Glomerular endothelial cell (primary cell): ENCODE data around the gene TNFAIP6. TPM values are rescaled to one million over a fixed set of nuclear protein-coding genes. Genes with fewer than 3 reads are reported as not detected.
"Not testable (repeated sequence)": the region's sequence is repeated elsewhere in the genome, so short reads cannot be mapped to it uniquely, and the experiment has no call there.

ENCODE experiments used
- DNase-seq: peaks from one replicate; pipeline ENCODE4 v3.0.0-alpha.2; 2011; ENCODE audit warnings: low read depth, low spot score; ENCODE audit errors: extremely low read depth
- total RNA-seq: library from RNA; depleted of rRNA; stranded (reverse); fragments of >200 nt; gene quantifications from 2 replicates; pipeline ENCODE4 v1.2.3, GENCODE V29; 2015

TNFAIP6 gene
- total RNA-seq, 1 donor from 2014 or later = 0.82 TPM

DNA sequence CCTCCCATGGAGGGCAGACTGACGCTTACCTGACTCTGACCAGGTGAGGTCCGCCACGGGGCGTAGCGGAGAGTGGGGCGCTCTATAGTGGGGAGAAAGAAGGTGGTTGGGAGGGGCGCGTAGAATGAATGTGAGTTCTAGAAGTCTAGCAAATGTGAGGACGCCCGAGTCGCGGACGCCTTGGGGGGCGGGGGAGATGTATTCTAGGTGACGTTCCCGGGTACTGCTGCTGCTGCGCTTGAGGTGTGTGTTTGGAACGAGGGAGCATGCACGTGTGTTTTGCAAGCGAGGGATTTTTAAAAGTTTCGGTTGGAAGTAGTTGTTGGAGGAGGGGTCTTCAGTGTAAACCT, 53.1 kb downstream of the TNFAIP6 start:
- DNase-seq = no peak

DNA sequence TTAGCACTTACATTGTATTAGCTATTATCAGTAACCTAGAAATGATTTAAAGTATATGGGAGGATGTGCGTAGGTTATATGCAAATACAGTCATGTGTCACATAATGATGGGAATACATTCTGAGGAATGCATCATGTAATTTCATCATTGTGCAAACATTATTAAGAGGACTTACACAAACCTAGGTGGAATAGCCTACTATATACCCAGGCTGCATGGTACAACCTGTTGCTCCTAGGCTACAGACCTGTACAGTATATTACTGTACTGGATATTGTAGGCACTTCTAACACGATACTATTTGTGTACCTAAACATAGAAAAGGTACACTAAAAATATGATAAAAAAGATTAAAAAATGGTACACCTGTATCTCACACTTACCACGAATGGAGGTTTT, 60.3 kb downstream of the TNFAIP6 start:
- DNase-seq = no peak

DNA sequence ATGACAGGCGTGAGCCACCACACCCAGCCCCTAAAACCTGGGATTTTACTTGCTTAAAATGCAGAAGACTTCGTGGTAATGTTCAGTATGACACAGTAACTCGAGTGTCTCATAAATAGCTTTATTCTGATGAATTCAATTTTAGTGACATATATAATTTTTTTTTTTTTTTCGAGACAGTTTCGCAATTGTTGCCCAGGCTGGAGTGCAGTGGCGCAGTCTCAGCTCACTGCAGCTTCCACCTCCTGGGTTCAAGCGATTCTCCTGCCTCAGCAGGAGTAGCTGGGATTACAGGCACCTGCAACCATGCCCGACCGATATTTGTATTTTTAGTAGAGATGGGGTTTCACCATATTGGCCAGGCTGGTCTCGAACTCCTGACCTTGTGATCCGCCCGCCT, 64.3 kb downstream of the TNFAIP6 start:
- not testable (repeated sequence) for DNase-seq

- DNase-seq = no peak
Measured at GRCh38 chr2:151422917-151423439, 65.6 kb downstream of the TNFAIP6 start.

DNA sequence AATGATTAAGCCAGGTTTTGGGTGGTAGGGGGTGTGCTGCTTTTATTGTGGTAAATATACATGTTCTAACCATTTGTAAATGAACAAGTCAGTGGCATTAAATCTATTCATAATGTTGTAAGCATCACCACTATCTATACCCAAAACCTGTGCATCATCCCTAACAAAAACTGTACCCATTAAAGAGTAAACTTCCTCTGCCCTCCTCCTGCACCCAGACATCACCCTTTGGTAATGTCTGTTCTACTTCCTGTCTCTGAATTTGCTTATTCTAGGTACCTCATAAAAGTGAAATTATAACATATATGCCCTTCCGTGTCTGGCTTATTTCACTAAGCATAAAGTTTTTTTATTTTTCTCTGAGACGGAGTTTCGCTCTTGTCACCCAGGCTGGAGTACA, 66.4 kb downstream of the TNFAIP6 start:
- no peak for DNase-seq

Other genes starting within 250 kb of the TNFAIP6 start
- gene RBM43, start 95.7 kb upstream of the TNFAIP6 start, total RNA-seq = 5.6 and 6.3 TPM in 2 replicates
- 21.2 and 27.2 TPM in 2 replicates for gene NMI, start 67.9 kb upstream of the TNFAIP6 start, total RNA-seq
- 23.4 and 32.7 TPM in 2 replicates for gene RIF1, start 52.3 kb downstream of the TNFAIP6 start, total RNA-seq